ENCODE results near the gene CLEC18C.
"Not testable (repeated sequence)": the region's sequence is repeated elsewhere in the genome, so short reads cannot be mapped to it uniquely, and the experiment has no call there.

GRCh38 chr16:70154736-70155135 is 18.9 kb upstream of the CLEC18C start:
- not testable (repeated sequence) for TF ChIP-seq CTCF, POLR2A (IDR thresholded peaks at IDR 0.05)
